Activated T-helper 17 cell treated with anti-CD3 and anti-CD28 coated beads, Interleukin-2, amount 50 U/mL, for 72 hours (primary cell): Measurements from ENCODE around the gene ID2. TPM values are rescaled to one million over a fixed set of nuclear protein-coding genes. Genes with fewer than 3 reads are reported as not detected.
A peak's percentile ranks its signal among the peaks of the same experiment; 100 is the strongest.

Experiments used
- ATAC-seq: fragments of 150-1000 bp; cut with Tn5 transposase; replicated peaks from 2 replicates; pipeline ENCODE4 v1.10.0; 2021; ENCODE audit warnings: mild to moderate bottlenecking, moderate library complexity
- H3K27ac Mint-ChIP-seq: one replicate; pipeline ENCODE4 v1.8.0; 2022; ENCODE audit warnings: mixed read lengths
- H3K27me3 Mint-ChIP-seq: one replicate; pipeline ENCODE4 v1.8.0; 2022; ENCODE audit warnings: mixed read lengths
- H3K36me3 Mint-ChIP-seq: one replicate; pipeline ENCODE4 v1.8.0; 2022; ENCODE audit warnings: low read depth, mild to moderate bottlenecking, mixed read lengths
- H3K4me1 Mint-ChIP-seq: one replicate; pipeline ENCODE4 v1.8.0; 2022; ENCODE audit warnings: mixed read lengths
- H3K4me3 Mint-ChIP-seq: one replicate; pipeline ENCODE4 v1.8.0; 2022; ENCODE audit warnings: mild to moderate bottlenecking, mixed read lengths
- H3K9me3 Mint-ChIP-seq: one replicate; pipeline ENCODE4 v1.8.0; 2022; ENCODE audit warnings: mixed read lengths
- total RNA-seq, 2 donors: library from RNA; stranded (reverse); gene quantifications; one replicate each; pipeline ENCODE4 v1.2.3, GENCODE V29; 2022

ID2 gene
- total RNA-seq, 2 donors from 2014 or later = 85.6 to 425 TPM

DNA sequence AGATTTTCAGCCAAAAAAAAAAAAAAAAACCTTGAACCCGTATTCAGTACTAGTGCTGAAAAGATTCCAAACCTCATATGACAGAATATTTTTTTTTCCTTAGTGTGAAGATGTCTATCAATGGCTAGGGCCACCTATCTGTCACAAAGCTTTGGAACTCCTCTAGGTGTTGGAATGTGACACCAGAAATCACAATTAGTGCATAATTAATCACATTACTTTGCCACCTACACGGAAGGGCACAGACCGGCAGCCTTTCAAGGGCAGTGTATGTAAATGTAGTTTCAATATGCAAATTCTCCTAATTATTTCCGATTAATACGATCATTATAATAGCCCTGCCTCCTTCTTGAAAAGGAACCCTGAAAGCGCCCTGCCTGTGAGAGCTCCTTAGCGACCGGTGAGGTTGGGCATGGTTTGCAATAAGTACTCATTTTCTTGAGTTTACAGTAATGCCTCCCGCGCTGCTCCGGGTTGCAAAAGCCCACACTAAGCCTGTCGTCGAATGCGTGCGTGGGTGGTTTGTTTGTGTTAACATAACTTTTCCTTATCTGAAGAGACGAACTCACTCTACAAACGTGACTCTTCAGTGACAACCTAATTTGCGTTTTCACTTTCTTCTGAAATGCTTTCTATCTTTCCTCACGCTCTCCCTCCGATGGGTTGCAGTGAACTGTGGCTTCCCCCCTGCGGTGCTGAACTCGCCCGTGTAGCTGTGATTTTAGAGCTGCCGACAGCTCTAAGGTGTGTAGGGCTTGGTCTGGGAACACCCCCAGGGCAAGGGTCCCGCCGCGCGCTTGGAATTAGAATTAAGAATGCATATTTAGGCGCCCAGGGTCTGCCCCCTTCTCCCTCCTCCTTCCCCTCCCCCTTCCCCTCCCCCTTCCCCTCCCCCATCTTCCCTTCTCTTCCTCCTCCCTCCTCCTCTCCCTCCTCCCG, 765 bp upstream of the ID2 start:
- Mint-ChIP-seq H3K4me1 (peaks cover 10% of the 10 kb centered on the region), H3K36me3 (peaks cover 52% of the 10 kb centered on the region), H3K27ac (peak overlapping the region; percentile 96), H3K27me3 (peaks cover 10% of the 10 kb centered on the region), H3K9me3 (no peaks in the 10 kb centered on the region), H3K4me3 (peak overlapping the region; percentile 96)
- ATAC-seq = peak; percentile 25

DNA sequence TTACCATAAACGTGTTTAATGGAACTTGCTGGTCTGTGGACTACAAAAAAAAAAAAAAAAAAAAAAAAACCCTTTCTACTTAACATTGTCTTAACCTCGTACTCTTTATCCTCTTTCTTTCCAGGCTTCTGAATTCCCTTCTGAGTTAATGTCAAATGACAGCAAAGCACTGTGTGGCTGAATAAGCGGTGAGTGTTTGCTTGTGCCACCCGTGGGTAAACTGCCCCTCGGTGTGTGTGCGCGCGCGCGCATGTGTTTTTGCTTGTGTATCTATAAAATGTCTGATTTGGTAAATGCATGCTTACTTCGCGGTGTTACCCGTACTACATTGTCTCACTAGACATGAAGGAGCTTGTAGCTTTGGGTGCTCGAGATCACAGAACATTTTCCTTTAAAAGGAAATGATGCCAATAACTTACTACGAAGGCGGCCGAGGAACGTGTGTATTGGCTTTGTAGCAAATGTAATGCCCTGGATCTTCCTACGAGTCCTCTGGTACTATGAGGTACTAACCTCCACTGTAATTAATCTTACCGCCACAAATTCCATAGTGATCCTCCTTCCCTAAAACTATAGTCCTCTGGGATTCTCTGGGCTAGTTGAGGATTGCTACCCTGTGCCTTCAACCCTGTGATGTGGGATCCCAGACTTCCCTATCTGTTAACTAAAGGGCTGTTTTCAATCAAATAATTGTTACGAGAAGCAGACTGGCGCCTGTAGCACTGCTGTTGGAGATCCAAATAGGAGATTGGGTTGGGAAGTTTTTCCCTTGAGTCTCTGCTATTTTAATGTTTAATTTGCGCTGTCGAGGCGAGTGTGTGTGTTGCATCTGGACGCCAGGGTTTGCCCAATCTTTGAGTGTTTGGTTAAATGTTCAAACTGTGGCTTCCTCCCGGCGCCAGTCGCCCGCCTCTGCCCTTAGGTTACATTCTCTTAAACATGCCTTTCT, 1.1 kb downstream of the ID2 start:
- no peaks in the 10 kb centered on the region for H3K9me3 Mint-ChIP-seq
- H3K27me3 Mint-ChIP-seq = no peaks in the 10 kb centered on the region
- peak overlapping the region; percentile 96 for H3K4me3 Mint-ChIP-seq
- peak overlapping the region; percentile 96 for H3K27ac Mint-ChIP-seq
- H3K4me1 Mint-ChIP-seq = peaks cover 6% of the 10 kb centered on the region
- ATAC-seq = no peak
- peaks cover 52% of the 10 kb centered on the region for H3K36me3 Mint-ChIP-seq

DNA sequence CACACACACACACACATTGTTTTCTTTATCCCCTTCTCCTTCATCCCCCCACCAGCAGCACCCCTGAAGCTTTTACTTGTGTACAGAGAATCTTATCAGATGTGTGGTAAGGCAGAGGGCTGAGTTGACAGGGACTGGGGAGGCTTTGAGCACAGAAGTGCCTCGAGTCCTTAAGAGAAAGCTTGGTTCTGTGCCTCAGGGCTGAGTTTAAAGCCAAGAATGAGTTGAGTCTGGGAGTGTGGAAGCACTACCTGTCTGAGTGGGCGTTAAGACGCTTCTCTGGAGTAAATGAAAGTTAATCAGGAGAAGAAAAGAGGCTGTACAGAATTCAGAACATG, 2.7 kb downstream of the ID2 start:
- Mint-ChIP-seq H3K4me3 (peak overlapping the region; percentile 96), H3K4me1 (peaks cover 3% of the 10 kb centered on the region), H3K27ac (peak overlapping the region; percentile 96), H3K36me3 (peaks cover 48% of the 10 kb centered on the region), H3K9me3 (no peaks in the 10 kb centered on the region), H3K27me3 (peaks cover 2% of the 10 kb centered on the region)
- peak; percentile 26 for ATAC-seq

DNA sequence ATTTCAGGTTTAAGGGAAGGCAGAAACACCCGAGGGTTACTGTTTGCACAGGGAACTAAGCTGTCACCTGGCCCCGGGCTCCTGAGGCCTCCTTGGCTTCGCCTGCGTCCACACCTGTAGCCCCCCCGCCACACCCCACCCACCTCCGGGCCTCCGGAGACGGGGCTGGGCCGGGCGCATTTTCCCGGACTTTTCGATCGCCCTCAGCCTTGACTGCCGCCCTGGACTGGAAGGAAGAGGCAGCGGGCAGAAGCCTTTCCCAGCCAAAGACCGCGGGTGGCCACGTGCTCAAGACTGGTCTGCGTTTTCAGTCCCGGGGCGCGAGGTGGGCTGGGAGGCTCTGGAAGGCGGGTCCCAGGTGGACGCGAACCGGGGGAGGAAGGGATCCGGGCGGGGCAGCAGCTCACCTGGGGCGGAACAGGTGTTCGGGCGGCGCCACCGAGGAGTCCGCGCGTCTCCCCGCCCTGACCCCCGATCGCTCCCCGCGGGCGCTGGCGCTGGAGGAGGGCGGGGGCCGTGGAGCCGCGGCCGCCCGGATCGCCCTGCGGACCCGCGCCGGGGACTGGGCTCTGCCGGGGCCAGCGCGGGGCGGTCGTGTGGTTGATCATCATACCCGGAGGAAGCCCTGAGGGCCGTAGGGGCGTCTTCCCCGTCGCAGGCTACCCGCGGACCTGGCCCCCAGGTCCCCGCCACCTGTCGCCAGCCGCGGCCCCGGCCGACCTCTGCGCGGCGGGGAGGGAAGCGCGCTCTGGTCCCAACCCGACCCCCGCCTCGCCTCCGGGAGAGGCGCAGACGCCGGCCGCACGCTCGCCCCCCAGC, 3.2 kb downstream of the ID2 start:
- peaks cover 45% of the 10 kb centered on the region for H3K36me3 Mint-ChIP-seq
- ATAC-seq = peak; percentile 20

DNA sequence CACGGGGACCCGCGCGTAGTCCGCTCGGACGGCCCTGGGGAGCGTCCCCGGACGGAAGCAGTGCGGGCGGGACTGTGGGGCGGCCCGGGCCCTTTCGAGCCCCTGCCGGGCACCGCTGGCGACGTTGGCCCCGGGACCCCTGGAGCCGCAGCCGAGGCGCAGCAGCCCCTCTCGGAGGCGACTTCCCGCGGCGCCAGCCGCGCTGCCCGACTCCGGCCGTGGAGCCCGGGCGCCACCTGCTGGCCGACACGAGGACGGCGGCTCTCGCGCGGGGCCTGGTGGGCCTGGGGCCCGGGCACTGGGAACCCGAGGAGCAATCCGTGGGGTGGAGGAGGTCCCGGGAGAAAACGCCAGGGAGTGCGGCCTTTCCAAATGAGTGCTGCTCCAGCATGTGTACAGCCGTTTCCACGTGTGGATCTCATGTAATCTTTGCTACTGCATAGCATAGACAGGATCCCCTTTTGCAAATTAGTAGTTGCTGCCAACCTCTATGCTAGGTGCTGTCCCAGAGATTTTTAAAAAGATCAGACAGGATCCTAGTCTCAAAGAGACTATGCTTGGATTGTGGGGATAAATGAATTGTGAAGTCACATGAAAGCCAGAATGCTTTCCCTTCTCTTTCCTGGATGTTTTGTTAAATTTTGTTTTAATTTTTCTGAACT, 4.0 kb downstream of the ID2 start:
- Mint-ChIP-seq H3K27me3 (peaks cover 4% of the 10 kb centered on the region), H3K36me3 (peaks cover 44% of the 10 kb centered on the region), H3K4me1 (no peaks in the 10 kb centered on the region), H3K9me3 (no peaks in the 10 kb centered on the region), H3K27ac (peak overlapping the region; percentile 70), H3K4me3 (peak overlapping the region; percentile 71)
- peak; percentile 31 for ATAC-seq

More for the DNA sequence above, 3.2 kb downstream of the ID2 start:
- Mint-ChIP-seq H3K9me3 (no peaks in the 10 kb centered on the region), H3K4me3 (peak overlapping the region; percentile 96), H3K4me1 (no peaks in the 10 kb centered on the region), H3K27me3 (peaks cover 3% of the 10 kb centered on the region), H3K27ac (peak overlapping the region; percentile 96)

DNA sequence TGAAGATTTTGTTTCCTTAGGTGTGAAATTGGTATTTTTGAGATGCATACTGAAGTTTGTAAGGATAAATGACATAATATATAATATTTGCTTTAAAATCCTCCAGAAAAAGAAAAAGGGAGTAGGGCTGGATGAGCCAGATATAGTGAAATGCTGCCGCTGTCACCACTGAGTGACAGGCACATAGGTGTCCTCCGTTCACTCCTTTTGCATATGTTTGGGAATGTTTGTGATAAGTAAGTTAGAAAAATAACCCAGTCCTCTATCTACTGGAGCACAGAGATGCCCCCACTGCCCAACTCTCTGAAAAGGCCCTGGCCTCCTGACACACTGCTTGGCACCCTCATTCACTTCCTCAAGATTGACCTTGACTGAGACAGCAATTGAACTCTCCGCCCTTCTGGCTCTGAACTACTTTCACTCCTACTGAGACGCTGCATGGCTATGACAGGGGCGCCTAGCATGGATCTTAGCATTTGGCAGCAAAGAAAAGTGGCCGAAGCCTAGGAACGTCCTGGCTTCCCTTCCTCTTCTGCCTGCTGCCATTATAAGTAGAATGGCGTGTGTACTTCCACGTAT, 10.1 kb downstream of the ID2 start:
- no peaks in the 10 kb centered on the region for H3K4me1 Mint-ChIP-seq

DNA sequence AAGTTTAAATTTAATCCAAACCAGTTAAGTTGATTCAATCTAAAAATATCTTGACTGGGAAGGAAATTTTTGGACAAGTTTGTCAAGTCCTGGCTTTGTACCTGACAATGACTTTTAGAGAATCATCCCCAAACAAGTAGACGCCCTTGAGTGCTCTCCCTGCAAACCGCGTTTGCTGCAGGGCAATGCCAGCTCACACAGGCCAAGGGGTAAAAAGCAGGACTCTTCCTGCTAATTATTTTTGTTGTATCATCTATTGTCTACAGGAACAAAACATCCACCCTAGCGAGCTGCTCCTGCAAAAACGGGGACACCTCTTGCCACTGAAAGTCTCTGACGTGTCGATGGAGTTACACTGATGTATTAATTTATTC, 10.9 kb downstream of the ID2 start:
- no peak overlapping the region for H3K4me3 Mint-ChIP-seq
- no peak for ATAC-seq
- no peaks in the 10 kb centered on the region for H3K4me1 Mint-ChIP-seq
- H3K36me3 Mint-ChIP-seq = no peaks in the 10 kb centered on the region
- H3K27me3 Mint-ChIP-seq = peaks cover 18% of the 10 kb centered on the region
- H3K27ac Mint-ChIP-seq = no peak overlapping the region
- no peaks in the 10 kb centered on the region for H3K9me3 Mint-ChIP-seq

More for the DNA sequence above, 10.1 kb downstream of the ID2 start:
- Mint-ChIP-seq H3K4me3 (no peak overlapping the region), H3K27ac (no peak overlapping the region), H3K36me3 (no peaks in the 10 kb centered on the region), H3K27me3 (peaks cover 18% of the 10 kb centered on the region), H3K9me3 (no peaks in the 10 kb centered on the region)
- no peak for ATAC-seq

DNA sequence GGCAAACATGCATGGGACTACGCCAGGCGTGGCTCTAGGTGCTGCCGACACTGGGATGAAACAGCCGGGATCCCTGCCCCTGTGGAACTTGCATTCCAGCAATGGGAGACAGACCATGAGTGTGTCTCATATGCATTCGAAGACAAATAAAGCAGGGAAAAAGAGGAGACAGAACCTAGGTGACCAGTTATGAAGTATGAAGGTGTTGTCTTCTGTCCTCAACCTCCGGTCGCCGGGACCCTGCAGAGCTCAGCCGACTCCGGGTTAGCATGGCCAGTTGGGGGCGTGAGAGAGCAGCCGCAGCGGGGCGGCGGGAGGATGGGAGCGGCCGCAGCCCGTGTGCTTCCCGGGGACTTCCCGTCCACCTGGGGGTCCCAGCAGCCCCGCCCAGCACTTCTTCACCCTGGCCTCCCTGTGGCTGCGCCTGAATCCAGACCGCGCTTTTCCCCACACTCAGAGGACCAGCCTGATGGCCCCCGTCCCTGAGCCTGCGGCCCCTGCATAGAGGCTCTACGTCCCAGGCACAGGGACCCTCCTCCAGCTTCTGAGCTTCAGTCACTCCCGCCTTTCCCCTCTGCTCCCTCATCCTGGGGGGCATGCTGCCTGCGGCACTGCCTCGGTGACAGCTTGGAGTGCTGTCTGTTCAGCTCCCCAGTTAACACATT, 11.4 kb downstream of the ID2 start:
- Mint-ChIP-seq H3K27me3 (peaks cover 18% of the 10 kb centered on the region), H3K36me3 (no peaks in the 10 kb centered on the region), H3K4me1 (no peaks in the 10 kb centered on the region), H3K4me3 (no peak overlapping the region), H3K9me3 (no peaks in the 10 kb centered on the region), H3K27ac (no peak overlapping the region)
- ATAC-seq = peak; percentile 50

DNA sequence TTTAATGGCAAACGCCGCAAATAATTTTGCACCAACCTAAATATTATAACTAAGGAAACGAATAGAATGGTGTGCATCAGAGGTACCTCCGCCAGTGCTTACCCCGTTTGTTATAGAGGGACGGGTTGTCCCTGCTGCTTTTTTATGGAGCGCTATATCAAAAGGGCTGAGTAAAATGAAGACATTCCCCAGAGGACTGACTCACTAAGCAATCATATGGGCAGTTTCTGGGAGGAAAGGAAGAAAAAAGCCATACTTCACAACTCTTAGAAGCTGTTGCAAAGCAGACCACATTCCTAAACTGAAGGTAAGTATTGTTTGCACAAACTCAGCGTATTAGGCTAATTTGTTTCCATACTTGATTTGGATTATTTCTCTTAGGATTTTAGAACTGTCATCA, 12.9 kb downstream of the ID2 start:
- ATAC-seq = no peak
- H3K4me3 Mint-ChIP-seq = no peak overlapping the region

DNA sequence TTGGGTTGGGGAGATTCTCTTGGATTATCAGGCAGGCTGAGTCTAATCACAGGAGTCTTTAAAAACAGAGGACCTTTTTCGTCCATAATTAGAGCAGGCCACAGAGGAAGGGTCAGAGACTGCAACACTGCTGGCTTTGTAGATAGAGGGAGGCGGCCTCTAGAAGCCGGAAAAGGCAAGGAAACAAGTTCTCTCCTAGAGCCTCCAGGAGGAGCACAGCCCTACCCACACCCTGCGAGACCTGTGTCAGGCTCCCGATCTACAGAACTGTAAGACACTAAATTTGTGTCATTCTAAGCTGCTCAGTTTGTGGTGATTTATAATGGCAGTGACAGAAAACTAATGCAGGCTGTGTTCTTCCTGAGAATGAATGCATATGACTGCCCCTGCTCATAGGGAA, 15.3 kb downstream of the ID2 start:
- no peak for ATAC-seq
- Mint-ChIP-seq H3K4me3 (no peak overlapping the region), H3K27ac (no peak overlapping the region), H3K9me3 (no peaks in the 10 kb centered on the region), H3K36me3 (no peaks in the 10 kb centered on the region), H3K4me1 (no peaks in the 10 kb centered on the region), H3K27me3 (peaks cover 2% of the 10 kb centered on the region)

More for the DNA sequence above, 12.9 kb downstream of the ID2 start:
- H3K4me1 Mint-ChIP-seq = no peaks in the 10 kb centered on the region
- H3K27me3 Mint-ChIP-seq = peaks cover 15% of the 10 kb centered on the region
- no peak overlapping the region for H3K27ac Mint-ChIP-seq
- H3K9me3 Mint-ChIP-seq = no peaks in the 10 kb centered on the region
- no peaks in the 10 kb centered on the region for H3K36me3 Mint-ChIP-seq

DNA sequence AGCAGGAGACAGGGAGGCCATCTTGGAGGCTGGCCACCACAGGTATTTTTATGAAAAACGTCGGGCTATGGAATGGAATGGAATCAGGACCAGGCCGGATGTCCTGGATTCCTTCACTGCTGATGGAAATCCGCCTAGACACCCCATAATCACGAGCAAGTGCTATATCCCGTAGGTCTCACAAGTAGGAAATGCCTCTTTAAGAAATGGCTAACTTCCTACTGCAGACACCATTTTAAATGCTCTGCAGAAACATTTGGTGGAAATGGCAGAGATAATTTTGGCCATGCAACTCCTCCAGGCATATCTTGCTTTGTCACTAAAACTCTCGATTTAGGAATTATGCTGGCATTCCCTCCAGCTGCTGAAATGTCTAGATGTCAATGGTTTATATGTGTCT, 18.0 kb downstream of the ID2 start:
- ATAC-seq = no peak
- Mint-ChIP-seq H3K27me3 (no peaks in the 10 kb centered on the region), H3K36me3 (no peaks in the 10 kb centered on the region), H3K4me3 (no peak overlapping the region), H3K4me1 (no peaks in the 10 kb centered on the region), H3K27ac (no peak overlapping the region), H3K9me3 (no peaks in the 10 kb centered on the region)

DNA sequence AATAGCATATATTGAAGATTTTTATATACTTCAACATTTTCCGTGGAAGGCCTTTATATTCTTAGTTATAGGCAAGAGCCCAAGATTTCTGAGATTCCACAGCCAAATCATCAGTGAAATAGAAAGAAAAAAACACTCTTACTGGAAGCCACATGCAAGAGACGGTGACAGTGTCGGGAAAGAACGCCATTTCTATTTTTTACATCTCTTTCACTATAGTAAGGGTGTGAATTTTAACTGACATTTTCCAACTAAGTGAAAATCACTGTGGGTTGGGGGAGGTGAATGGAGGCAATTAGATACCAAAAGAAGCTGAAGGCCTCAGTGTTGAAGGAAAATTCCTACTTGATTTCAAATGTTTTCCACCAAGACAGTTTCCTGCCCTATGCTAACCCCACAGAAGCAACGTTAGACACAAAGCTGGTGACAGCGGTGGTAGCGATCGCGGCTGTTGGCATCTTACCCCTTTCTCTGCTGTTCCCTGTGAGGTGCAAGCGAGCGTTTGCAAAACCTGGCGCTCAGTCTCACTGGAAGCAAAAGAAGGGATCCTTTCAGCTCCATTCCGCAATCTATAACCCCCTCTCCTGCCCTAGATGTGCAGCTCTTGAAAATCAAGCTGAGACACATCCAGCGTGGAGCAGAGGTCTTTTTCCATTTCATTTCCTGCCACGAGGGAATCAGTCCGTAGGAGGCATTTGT, 20.0 kb downstream of the ID2 start:
- no peaks in the 10 kb centered on the region for H3K27me3 Mint-ChIP-seq
- H3K4me3 Mint-ChIP-seq = no peak overlapping the region
- no peaks in the 10 kb centered on the region for H3K4me1 Mint-ChIP-seq
- H3K9me3 Mint-ChIP-seq = no peaks in the 10 kb centered on the region
- H3K27ac Mint-ChIP-seq = no peak overlapping the region
- ATAC-seq = no peak
- no peaks in the 10 kb centered on the region for H3K36me3 Mint-ChIP-seq
